Measurements from ENCODE around the gene FHL3.
"Not testable (repeated sequence)": the region's sequence is repeated elsewhere in the genome, so short reads cannot be mapped to it uniquely, and the experiment has no call there.

FHL3 gene

DNA sequence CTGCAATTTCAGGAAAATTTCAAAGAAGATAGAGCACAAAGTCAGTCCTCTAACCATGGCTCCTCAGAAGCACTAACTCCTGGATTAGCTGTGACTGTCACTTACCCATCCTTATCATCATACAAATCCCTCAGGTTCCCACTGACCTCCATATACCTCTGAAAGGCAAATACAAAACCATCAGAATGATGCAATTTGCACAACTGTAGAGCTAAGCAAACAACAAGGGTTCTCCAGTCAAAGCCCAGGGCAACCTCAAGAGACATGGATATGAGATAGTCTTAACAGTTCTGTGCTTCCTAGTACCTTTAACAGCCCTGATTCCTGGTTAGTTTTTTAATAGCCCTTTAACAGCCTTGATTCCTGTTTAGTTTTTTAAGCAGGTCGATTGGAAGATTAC is 17.6 kb downstream of the FHL3 start:
- TF ChIP-seq, protein P1, sequence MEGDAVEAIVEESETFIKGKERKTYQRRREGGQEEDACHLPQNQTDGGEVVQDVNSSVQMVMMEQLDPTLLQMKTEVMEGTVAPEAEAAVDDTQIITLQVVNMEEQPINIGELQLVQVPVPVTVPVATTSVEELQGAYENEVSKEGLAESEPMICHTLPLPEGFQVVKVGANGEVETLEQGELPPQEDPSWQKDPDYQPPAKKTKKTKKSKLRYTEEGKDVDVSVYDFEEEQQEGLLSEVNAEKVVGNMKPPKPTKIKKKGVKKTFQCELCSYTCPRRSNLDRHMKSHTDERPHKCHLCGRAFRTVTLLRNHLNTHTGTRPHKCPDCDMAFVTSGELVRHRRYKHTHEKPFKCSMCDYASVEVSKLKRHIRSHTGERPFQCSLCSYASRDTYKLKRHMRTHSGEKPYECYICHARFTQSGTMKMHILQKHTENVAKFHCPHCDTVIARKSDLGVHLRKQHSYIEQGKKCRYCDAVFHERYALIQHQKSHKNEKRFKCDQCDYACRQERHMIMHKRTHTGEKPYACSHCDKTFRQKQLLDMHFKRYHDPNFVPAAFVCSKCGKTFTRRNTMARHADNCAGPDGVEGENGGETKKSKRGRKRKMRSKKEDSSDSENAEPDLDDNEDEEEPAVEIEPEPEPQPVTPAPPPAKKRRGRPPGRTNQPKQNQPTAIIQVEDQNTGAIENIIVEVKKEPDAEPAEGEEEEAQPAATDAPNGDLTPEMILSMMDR (conservative IDR thresholded peaks at IDR 0.05): no peak
- no peak overlapping the region for H3K27ac ChIP-seq

DNA sequence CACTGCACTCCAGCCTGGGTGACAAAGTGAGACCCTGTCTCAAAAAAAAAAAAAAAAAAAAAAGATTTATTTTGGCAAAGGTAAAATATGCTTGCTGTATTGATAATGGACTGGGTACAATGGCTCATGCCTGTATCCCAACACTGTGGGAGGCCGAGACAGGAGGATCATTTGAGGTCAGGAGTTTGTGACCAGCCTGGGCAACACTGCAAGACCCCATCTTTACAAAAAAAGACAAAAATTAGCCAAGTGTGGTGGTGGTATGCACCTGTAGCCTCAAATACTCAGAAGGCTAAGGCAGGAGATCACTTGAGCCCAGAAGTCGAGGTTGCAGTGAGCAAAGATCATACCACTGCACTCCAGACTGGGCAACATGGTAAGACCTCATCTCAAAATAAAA is 21.8 kb downstream of the FHL3 start:
- TF ChIP-seq, protein P1 (conservative IDR thresholded peaks at IDR 0.05): no peak
- no peak overlapping the region for H3K27ac ChIP-seq

DNA sequence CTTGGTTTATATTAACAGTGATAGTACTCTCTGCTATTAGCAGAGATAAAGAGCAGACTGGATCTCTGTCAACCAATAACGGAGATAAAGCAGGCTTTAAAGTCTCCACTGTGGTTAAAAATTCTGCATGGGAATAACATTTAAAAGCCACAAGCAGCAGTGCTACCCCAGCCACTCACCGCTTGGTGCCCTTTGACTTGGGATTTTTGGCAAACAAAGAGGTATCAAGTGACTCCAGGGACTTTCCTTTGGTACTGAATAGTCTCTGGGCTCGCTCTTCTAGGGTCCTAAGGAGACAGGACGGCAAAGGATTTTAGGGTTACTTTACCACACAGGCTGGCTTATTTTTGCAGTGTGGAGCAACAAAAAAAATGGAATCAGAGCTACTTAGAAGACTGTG is 26.8 kb downstream of the FHL3 start:
- TF ChIP-seq, protein P1 (conservative IDR thresholded peaks at IDR 0.05): no peak
- no peak overlapping the region for H3K27ac ChIP-seq

DNA sequence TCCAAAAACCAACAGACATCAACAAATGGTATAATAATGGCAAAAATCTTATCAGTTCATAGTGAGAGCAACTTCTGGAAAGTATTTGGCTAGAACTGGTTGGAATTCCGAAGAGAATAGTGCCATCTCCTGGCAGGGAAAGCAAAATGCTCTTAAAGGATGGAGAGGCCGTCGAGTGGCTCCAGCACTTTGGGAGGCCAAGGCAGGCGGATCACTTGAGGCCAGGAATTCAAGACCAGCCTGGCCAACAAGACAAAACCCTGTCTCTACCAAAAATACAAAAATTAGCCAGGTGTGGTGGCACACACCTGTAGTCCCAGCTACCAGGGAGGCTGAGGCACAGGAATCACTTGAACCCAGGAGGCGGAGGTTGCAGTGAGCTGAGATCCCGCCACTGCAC is 30.2 kb downstream of the FHL3 start:
- TF ChIP-seq, protein P1 (conservative IDR thresholded peaks at IDR 0.05): peak; percentile 80
- H3K27ac ChIP-seq: not testable (repeated sequence)

DNA sequence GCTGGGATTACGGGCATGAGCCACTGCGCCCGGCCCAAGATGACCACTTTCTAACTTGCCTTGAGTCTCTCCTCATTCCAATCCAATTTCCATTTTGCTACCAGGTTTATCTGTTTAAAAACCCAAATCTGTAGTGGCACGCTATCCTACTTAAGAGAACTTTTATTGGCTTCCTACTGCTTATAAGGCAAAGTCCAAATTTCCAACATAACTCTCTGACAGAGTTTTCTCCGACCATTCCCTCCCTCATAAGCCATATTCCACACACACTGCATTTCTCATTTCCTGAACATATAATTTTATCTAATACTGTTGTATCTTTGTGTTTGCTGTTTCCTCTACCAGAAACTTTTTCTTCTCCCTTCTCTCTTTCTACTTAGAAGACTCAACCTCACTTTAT is 30.7 kb downstream of the FHL3 start:
- H3K27ac ChIP-seq: no peak overlapping the region
- TF ChIP-seq, protein P1 (conservative IDR thresholded peaks at IDR 0.05): no peak

DNA sequence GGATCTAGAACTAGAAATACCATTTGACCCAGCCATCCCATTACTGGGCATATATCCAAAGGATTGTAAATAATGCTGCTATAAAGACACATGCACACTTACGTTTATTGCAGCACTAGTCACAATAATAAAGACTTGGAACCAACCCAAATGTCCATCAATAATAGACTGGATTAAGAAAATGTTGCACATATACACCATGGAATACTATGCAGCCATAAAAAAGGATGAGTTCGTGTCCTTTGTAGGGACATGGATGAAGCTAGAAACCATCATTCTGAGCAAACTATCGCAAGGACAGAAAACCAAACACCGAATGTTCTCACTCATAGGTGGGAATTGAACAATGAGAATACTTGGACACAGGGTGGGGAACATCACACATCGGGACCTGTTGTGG is 31.6 kb downstream of the FHL3 start:
- H3K27ac ChIP-seq: not testable (repeated sequence)

DNA sequence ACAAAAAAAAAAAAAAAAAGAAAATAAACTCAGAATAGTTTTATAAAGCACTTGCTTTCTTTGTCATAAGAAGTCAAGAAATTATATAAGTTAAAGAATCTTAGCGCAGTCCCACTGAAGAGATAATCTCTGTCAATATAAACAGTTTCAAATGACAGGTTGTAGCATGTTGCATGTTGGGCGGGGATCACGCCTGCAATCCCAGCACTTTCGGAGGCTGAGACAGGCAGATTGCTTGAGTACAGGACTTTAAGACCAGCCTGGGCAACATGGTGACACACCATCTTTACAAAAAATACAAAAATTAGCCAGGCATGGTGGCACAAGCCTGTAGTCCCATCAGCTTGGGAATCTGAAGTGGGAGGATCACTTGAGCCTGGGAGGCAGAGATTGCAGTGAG is 40.0 kb downstream of the FHL3 start:
- TF ChIP-seq, protein P1 (conservative IDR thresholded peaks at IDR 0.05): no peak
- no peak overlapping the region for H3K27ac ChIP-seq

DNA sequence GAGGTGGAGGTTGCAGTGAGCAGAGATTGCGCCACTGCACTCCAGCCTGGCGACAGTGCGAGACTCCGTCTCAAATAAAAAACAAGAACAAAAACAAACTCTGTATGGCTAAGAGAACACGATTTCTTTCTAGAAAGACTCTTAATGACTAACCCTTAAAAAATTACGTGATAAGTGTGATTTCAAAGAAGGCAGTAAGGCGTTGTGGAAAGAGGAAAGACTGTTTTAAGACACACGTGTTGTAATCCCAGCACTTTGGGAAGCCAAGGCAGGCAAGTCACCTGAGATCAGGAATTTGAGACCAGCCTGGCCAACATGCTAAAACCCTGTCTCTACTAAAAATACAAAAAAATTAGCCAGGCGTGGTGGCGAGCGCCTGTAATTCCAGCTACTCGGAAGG is 41.2 kb downstream of the FHL3 start:
- not testable (repeated sequence) for H3K27ac ChIP-seq

DNA sequence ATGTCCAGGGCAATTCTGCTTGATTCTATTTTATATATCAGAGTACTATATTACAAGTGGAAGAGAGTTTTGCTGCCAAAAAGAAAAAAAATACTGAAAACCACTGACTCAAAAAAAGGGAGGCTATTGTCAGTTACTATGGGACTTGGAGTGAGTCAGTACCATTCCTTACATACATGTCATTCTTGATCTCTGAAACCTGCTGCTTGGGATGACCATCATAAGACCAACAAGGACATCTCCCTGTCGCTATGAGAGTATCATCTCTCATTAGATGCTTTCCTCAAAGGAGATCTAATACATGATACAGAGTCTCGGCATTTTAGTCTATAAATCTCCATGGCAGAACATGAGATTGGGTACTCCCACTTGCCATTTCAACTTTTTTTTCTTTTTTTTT is 46.6 kb downstream of the FHL3 start:
- TF ChIP-seq, protein P1 (conservative IDR thresholded peaks at IDR 0.05): no peak
- H3K27ac ChIP-seq: no peak overlapping the region
